Stomach (tissue), 9 donors: ENCODE results near the gene TNRC6B. TPM values are rescaled to one million over a fixed set of nuclear protein-coding genes. Genes with fewer than 3 reads are reported as not detected.
A peak's percentile ranks its signal among the peaks of the same experiment; 100 is the strongest.

Experiments
- DNase-seq, 2 donors: peaks; one replicate each; pipeline versions ENCODE4 v3.0.0 to v3.0.0-alpha.2; 2013 to 2019
- H3K27ac ChIP-seq, 5 donors: fragments of 200-600 bp in 4 of 5; sonication (generic) in 4 of 5; one replicate each; pipeline ENCODE4 v1.5.1; 2013 to 2019; ENCODE audit warnings: mild to moderate bottlenecking in 1 of 5, moderate library complexity in 1 of 5
- H3K27me3 ChIP-seq, 3 donors: fragments of 200-600 bp; sonication (generic); one replicate each; pipeline ENCODE4 v1.5.1; 2017 to 2019; ENCODE audit warnings: mixed run types in 1 of 3
- H3K36me3 ChIP-seq, 4 donors: fragments of 200-600 bp; sonication (generic); 1 replicate in 3 of 4; 2 replicates in 1 of 4; pipeline ENCODE4 v1.5.1; 2016 to 2019
- H3K4me1 ChIP-seq, 4 donors: fragments of 200-600 bp; sonication (generic); one replicate each; pipeline ENCODE4 v1.5.1; 2016 to 2019
- H3K4me3 ChIP-seq, 4 donors: fragments of 200-600 bp; sonication (generic) in 3 of 4; one replicate each; pipeline ENCODE4 v1.5.1; 2016 to 2019; ENCODE audit warnings: mild to moderate bottlenecking in 1 of 4
- H3K9me3 ChIP-seq, 4 donors: fragments of 200-600 bp; sonication (generic); one replicate each; pipeline ENCODE4 v1.5.1; 2016 to 2019
- EP300 ChIP-seq: sonication (generic); formaldehyde crosslinking; IDR thresholded peaks from one replicate; pipeline ENCODE4 v1.6.1; 2017; ENCODE audit warnings: antibody characterized with exemption
- POLR2A ChIP-seq, 4 donors: fragments of 450-650 bp; IDR thresholded peaks; one replicate each; pipeline ENCODE4 v1.6.1; 2016; ENCODE audit warnings: antibody characterized with exemption in 4 of 4, control low read depth in 2 of 4, mild to moderate bottlenecking in 1 of 4, moderate library complexity in 1 of 4
- POLR2AphosphoS5 ChIP-seq, 3 donors: sonication (generic); formaldehyde crosslinking; IDR thresholded peaks; one replicate each; pipeline ENCODE4 v1.6.1; 2016; ENCODE audit warnings: antibody characterized with exemption in 3 of 3
- WGBS, 5 donors: extraction: QIAGEN DNeasy Blood & Tissue Kit in 3 of 5; methylation state at CpG; one replicate each; pipeline versions ENCODE4 v1.1.5 to v1.1.7; 2013 to 2018; 5-methylcytosine and 5-hydroxymethylcytosine counted together
- intact Hi-C: fragments of 100-400 bp; cut with DNase I; formaldehyde crosslinking; loops from one replicate; pipeline ENCODE4 v1.15.1; 2023; ENCODE audit warnings: low total_unique reads
- polyA plus RNA-seq, 3 donors: library from polyadenylated mRNA; stranded (reverse); fragments of 200-250 nt; gene quantifications; one replicate each; pipeline ENCODE4 v1.2.3, GENCODE V29; 2013
- total RNA-seq, 5 donors: library from RNA; depleted of rRNA; stranded (reverse); fragments of >200 nt; gene quantifications; one replicate each; pipeline versions ENCODE4 v1.1.0 to v1.2.3, GENCODE V29; 2014 to 2016
- TF ChIP-seq, protein P1 (sequence below), 7 experiments: fragments of 450-650 bp in 4 of 7; fragments of 200-600 bp in 3 of 7; sonication (generic) in 3 of 7; IDR thresholded peaks; one replicate each; pipeline ENCODE4 v1.5.1; 2016 to 2019; ENCODE audit warnings: antibody characterized with exemption in 7 of 7, control low read depth in 2 of 7, mild to moderate bottlenecking in 1 of 7
- donor health status: healthy with polysubstance abuse.
- donor health status: Bipolar disorder and iron deficiency.
- donor health status: healthy.

Gene TNRC6B
- total and polyA plus RNA-seq, 8 donors = 0.88 to 316 (median 18.0) TPM

DNA sequence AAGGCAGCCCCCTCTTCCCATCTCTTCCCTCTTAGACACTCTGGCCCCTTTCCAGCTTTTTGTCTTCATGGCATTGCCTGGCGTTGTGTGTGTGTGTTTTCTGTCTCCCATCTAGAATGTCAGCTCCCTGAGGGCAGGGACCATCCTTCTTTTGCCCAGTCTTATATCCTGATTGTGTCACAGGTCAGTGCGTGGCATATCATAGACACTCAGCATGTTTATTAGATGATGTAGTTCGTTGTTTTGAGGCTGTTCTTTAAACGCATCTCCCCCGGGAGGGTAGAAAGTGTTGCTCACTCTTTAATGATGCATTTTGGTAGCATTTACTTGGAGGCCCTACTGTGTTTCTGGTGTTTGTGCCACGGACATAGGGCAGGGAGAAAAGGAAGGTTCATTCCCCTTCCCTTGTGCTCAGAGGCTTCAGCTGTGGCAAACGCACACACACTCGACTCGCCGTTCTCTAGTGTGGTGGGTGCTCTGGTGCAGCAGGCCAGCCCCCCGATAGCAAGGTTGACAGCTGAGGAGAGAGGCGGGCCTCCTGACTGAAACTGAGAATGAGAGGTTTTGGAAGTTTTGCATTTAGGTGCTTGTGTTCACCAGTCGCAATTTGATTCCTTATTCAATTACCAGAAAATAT lies 60.2 kb downstream of the TNRC6B start:
- no peak for DNase-seq
- H3K9me3 ChIP-seq = no peaks in the 10 kb centered on the region
- peaks cover 32 to 70% (median 51%) of the 10 kb centered on the region in 4 donors for H3K4me1 ChIP-seq
- H3K27ac ChIP-seq = no peak overlapping the region
- H3K36me3 ChIP-seq = peaks cover 0 to 12% (median 6%) of the 10 kb centered on the region in 4 donors
- 81 to 90% (median 84%) methylated on average over 13 of the region's 13 CpGs for WGBS, 5 donors
- H3K4me3 ChIP-seq = no peak overlapping the region
- TF ChIP-seq EP300 = no peak
- TF ChIP-seq, protein P1, sequence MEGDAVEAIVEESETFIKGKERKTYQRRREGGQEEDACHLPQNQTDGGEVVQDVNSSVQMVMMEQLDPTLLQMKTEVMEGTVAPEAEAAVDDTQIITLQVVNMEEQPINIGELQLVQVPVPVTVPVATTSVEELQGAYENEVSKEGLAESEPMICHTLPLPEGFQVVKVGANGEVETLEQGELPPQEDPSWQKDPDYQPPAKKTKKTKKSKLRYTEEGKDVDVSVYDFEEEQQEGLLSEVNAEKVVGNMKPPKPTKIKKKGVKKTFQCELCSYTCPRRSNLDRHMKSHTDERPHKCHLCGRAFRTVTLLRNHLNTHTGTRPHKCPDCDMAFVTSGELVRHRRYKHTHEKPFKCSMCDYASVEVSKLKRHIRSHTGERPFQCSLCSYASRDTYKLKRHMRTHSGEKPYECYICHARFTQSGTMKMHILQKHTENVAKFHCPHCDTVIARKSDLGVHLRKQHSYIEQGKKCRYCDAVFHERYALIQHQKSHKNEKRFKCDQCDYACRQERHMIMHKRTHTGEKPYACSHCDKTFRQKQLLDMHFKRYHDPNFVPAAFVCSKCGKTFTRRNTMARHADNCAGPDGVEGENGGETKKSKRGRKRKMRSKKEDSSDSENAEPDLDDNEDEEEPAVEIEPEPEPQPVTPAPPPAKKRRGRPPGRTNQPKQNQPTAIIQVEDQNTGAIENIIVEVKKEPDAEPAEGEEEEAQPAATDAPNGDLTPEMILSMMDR (IDR thresholded peaks at IDR 0.05) = no peak
- TF ChIP-seq POLR2A (IDR thresholded peaks at IDR 0.05) = no peak
- TF ChIP-seq POLR2AphosphoS5 (IDR thresholded peaks at IDR 0.05) = no peak
- no peaks in the 10 kb centered on the region for H3K27me3 ChIP-seq
- intact Hi-C loops = no loop called here

GRCh38 chr22:40238425-40239344 lies 61.0 kb downstream of the TNRC6B start:
- Histone ChIP-seq H3K27ac (peak overlapping the region in 4 of 5 donors; percentile 8 to 72 (median 47)), H3K36me3 (peaks cover 0 to 6% (median under 1%) of the 10 kb centered on the region in 4 donors), H3K9me3 (no peaks in the 10 kb centered on the region), H3K4me3 (no peak overlapping the region), H3K4me1 (peaks cover 34 to 70% (median 54%) of the 10 kb centered on the region in 4 donors), H3K27me3 (no peaks in the 10 kb centered on the region)
- 30 to 47% (median 42%) methylated on average over 16 of the region's 16 CpGs for WGBS, 5 donors
- DNase-seq = peak in 1 of 2 donors; percentile 33
- TF ChIP-seq, protein P1 (IDR thresholded peaks at IDR 0.05) = no peak
- TF ChIP-seq POLR2A (IDR thresholded peaks at IDR 0.05) (no peak), EP300 (no peak), POLR2AphosphoS5 (IDR thresholded peaks at IDR 0.05) (peak in 2 of 3 donors; percentile 6 to 58)
- intact Hi-C loops = no loop called here

DNA sequence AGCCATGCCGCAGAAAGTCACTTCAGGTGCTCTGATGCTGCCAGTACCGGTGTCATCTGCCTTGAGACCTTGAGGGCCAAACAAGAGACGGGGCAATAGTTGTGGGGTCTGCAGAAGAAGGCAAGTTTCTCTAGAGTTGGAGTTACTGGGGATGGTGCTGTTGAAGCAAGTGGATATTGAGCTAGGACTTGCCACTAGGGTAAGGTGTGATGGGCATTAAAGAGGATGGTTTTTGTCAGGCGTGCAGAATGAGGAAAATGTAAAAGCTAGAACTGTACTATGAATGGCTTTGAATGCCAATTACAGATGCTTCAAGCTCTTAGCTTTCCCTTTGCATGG lies 61.6 kb downstream of the TNRC6B start:
- Histone ChIP-seq H3K36me3 (peaks cover 0 to under 1% (median 0%) of the 10 kb centered on the region in 4 donors), H3K27me3 (no peaks in the 10 kb centered on the region), H3K9me3 (no peaks in the 10 kb centered on the region), H3K27ac (peak overlapping the region in 3 of 5 donors; percentile 47 to 72 (median 47)), H3K4me1 (peaks cover 38 to 75% (median 57%) of the 10 kb centered on the region in 4 donors), H3K4me3 (no peak overlapping the region)
- no peak for TF ChIP-seq POLR2AphosphoS5 (IDR thresholded peaks at IDR 0.05)
- no peak for TF ChIP-seq EP300
- no peak for TF ChIP-seq POLR2A (IDR thresholded peaks at IDR 0.05)
- TF ChIP-seq, protein P1 (IDR thresholded peaks at IDR 0.05) = no peak
- intact Hi-C loops = no loop called here
- WGBS, 5 donors = 66 to 82% (median 78%) methylated on average over 4 of the region's 4 CpGs
- DNase-seq = no peak

GRCh38 chr22:40240160-40240559 lies 62.4 kb downstream of the TNRC6B start:
- WGBS, 5 donors = 27 to 59% (median 52%) methylated on average over 3 of the region's 3 CpGs
- TF ChIP-seq, protein P1 (IDR thresholded peaks at IDR 0.05) = no peak
- TF ChIP-seq POLR2A (IDR thresholded peaks at IDR 0.05) (no peak), POLR2AphosphoS5 (IDR thresholded peaks at IDR 0.05) (no peak), EP300 (no peak)
- Histone ChIP-seq H3K36me3 (no peaks in the 10 kb centered on the region), H3K4me3 (no peak overlapping the region), H3K27me3 (no peaks in the 10 kb centered on the region), H3K4me1 (peaks cover 38 to 78% (median 58%) of the 10 kb centered on the region in 4 donors), H3K9me3 (no peaks in the 10 kb centered on the region), H3K27ac (peak overlapping the region in 2 of 5 donors; percentile 11 to 34)
- DNase-seq = no peak
- intact Hi-C loops = no loop called here
